Measurements from ENCODE around the gene PKD2L1.

DNA sequence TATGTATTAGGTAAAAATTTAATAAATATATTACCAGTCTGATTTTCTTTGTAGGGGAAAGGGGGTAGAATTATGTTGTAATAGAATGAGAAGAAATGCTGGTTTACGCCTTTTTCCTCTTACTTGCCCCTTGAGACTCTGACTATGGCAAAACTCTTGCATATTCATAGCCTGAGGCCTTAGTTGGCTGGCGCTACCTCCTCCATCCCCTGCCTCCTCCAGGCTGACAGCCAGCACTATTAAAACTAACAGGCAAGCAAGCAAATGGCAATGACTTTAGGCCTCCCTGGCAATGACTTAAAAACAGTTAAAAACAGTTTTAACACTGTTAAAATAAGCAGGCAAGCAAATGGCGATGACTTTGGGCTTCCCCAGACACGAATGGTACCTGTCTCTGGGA lies 14.4 kb downstream of the PKD2L1 start:
- no peak for TF ChIP-seq SIN3A (IDR thresholded peaks at IDR 0.05; ENCODE audit: borderline replicate concordance, insufficient read depth, low read depth, low read length)
- TF ChIP-seq, protein P1, sequence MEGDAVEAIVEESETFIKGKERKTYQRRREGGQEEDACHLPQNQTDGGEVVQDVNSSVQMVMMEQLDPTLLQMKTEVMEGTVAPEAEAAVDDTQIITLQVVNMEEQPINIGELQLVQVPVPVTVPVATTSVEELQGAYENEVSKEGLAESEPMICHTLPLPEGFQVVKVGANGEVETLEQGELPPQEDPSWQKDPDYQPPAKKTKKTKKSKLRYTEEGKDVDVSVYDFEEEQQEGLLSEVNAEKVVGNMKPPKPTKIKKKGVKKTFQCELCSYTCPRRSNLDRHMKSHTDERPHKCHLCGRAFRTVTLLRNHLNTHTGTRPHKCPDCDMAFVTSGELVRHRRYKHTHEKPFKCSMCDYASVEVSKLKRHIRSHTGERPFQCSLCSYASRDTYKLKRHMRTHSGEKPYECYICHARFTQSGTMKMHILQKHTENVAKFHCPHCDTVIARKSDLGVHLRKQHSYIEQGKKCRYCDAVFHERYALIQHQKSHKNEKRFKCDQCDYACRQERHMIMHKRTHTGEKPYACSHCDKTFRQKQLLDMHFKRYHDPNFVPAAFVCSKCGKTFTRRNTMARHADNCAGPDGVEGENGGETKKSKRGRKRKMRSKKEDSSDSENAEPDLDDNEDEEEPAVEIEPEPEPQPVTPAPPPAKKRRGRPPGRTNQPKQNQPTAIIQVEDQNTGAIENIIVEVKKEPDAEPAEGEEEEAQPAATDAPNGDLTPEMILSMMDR (IDR thresholded peaks at IDR 0.05) = no peak

All from Panc1 (cell line).